Neural progenitor cell (in vitro differentiated cells): ENCODE results near the gene KRTAP9-7. TPM values are rescaled to one million over a fixed set of nuclear protein-coding genes. Genes with fewer than 3 reads are reported as not detected.
A peak's percentile ranks its signal among the peaks of the same experiment; 100 is the strongest.

Experiments used
- DNase-seq: peaks from one replicate; pipeline ENCODE4 v3.0.0-alpha.2; 2016; ENCODE audit warnings: low spot score
- H2AFZ ChIP-seq: fragments of 200-600 bp; sonication (generic); replicated peaks from 2 replicates; pipeline ENCODE4 v1.6.1; 2016; ENCODE audit warnings: antibody characterized with exemption
- H3F3A ChIP-seq: fragments of 200-600 bp; sonication (generic); 2 replicates; pipeline ENCODE4 v1.6.1; 2016; ENCODE audit warnings: antibody characterized with exemption, low read depth
- H3K27ac ChIP-seq: fragments of 200-600 bp; sonication (generic); 2 replicates; pipeline ENCODE4 v1.5.1; 2016; ENCODE audit warnings: mild to moderate bottlenecking
- H3K27me3 ChIP-seq: fragments of 200-600 bp; sonication (generic); 2 replicates; pipeline ENCODE4 v1.6.1; 2016; ENCODE audit warnings: mild to moderate bottlenecking, moderate library complexity
- H3K36me3 ChIP-seq: fragments of 200-600 bp; sonication (generic); 2 replicates; pipeline ENCODE4 v1.5.1; 2016
- H3K4me1 ChIP-seq: fragments of 200-600 bp; sonication (generic); 2 replicates; pipeline ENCODE4 v1.6.1; 2016; ENCODE audit warnings: mixed run types
- H3K4me2 ChIP-seq: fragments of 200-600 bp; sonication (generic); 2 replicates; pipeline ENCODE4 v1.6.1; 2016
- H3K4me3 ChIP-seq: fragments of 200-600 bp; sonication (generic); 2 replicates; pipeline ENCODE4 v1.5.1; 2016
- H3K79me2 ChIP-seq: fragments of 200-600 bp; sonication (generic); 2 replicates; pipeline ENCODE4 v1.6.1; 2016; ENCODE audit warnings: low read depth
- H3K9ac ChIP-seq: fragments of 200-600 bp; sonication (generic); 2 replicates; pipeline ENCODE4 v1.6.1; 2016
- H3K9me3 ChIP-seq: fragments of 200-600 bp; sonication (generic); 2 replicates; pipeline ENCODE4 v1.5.1; 2016; ENCODE audit warnings: low read depth
- H4K20me1 ChIP-seq: fragments of 200-600 bp; sonication (generic); 2 replicates; pipeline ENCODE4 v1.6.1; 2016; ENCODE audit warnings: low read depth
- H3K27ac Mint-ChIP-seq: 3 replicates; pipeline ENCODE4 v1.8.0; 2021; ENCODE audit warnings: mixed read lengths
- H3K27me3 Mint-ChIP-seq: 2 replicates; pipeline ENCODE4 v1.8.0; 2022; ENCODE audit warnings: low read depth, mild to moderate bottlenecking, inconsistent platforms, moderate library complexity, mixed read lengths; ENCODE audit not compliant: insufficient read depth
- H3K36me3 Mint-ChIP-seq: 3 replicates; pipeline ENCODE4 v1.8.0; 2021; ENCODE audit warnings: mixed read lengths
- H3K4me1 Mint-ChIP-seq: 3 replicates; pipeline ENCODE4 v1.8.0; 2021; ENCODE audit warnings: mixed read lengths
- H3K4me3 Mint-ChIP-seq: 3 replicates; pipeline ENCODE4 v1.8.0; 2021; ENCODE audit warnings: mild to moderate bottlenecking, moderate library complexity, mixed read lengths
- H3K9me3 Mint-ChIP-seq: 3 replicates; pipeline ENCODE4 v1.8.0; 2020; ENCODE audit warnings: mixed read lengths
- CTCF ChIP-seq: fragments of 200-600 bp; sonication (generic); IDR thresholded peaks from 2 replicates; pipeline ENCODE4 v1.5.1; 2017; ENCODE audit warnings: antibody characterized with exemption, mild to moderate bottlenecking
- EZH2 ChIP-seq: fragments of 200-600 bp; sonication (generic); IDR thresholded peaks from 2 replicates; pipeline ENCODE4 v1.6.1; 2017; ENCODE audit warnings: antibody characterized with exemption, mild to moderate bottlenecking, moderate library complexity
- EZH2phosphoT487 ChIP-seq: fragments of 200-600 bp; sonication (generic); IDR thresholded peaks from 2 replicates; pipeline ENCODE4 v1.6.1; 2017; ENCODE audit warnings: antibody characterized with exemption
- total RNA-seq: library from RNA; depleted of rRNA; stranded (reverse); fragments of >200 nt; gene quantifications from 2 replicates; pipeline ENCODE4 v1.2.3, GENCODE V29; 2015; ENCODE audit warnings: low replicate concordance

The KRTAP9-7 gene
- total RNA-seq, 1 donor from 2014 or later = not detected

DNA sequence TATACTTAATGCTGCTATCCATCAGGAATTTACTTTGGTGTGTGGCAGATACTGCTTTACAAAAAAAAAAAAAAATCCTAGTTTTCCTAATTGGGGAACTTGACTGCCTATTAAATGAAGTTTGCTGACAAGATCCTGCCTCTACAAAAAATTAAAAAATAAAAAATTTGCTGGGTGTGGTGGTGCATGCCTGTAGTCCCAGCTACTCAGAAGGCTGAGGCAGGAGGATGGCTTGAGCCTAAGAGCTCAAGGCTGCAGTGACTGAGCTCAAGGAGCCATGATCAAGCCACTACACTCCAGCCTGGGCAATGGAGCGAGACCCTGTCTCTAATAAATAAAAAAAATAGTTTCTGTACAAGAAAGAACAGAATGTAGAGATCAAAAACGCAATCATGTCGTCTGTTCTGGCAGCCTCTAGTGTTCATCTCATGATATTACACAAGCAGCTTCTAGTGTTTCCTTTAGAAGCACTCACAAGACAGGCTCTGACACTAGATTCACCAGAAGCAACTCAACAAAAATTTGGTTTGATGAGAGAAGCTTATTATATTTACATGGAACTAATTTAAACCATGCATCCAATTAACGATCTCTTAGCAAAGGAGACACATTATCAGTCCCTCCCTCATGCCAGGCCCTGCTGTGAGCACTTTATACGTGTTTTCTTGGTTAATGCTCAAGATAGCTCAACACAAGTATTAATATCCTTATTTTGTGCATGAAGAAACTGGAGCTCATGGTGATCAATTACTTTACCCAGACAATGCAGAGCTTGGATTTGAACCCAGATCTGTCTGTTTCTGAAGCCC, 46.8 kb downstream of the KRTAP9-7 start:
- H3K36me3 ChIP-seq = no peaks in the 10 kb centered on the region
- H3K4me3 ChIP-seq = no peak overlapping the region
- Mint-ChIP-seq H3K4me1 (no peaks in the 10 kb centered on the region), H3K36me3 (no peaks in the 10 kb centered on the region), H3K9me3 (peaks cover 4% of the 10 kb centered on the region), H3K27ac (no peak overlapping the region), H3K27me3 (peaks cover 3% of the 10 kb centered on the region), H3K4me3 (no peak overlapping the region)
- no peaks in the 10 kb centered on the region for H3K27me3 ChIP-seq
- H3K9ac ChIP-seq = no peak overlapping the region
- no peaks in the 10 kb centered on the region for H3K4me1 ChIP-seq
- H3K4me2 ChIP-seq = no peak overlapping the region
- TF ChIP-seq EZH2phosphoT487 (no peak), CTCF (peak; percentile 70), EZH2 (no peak)
- no peak overlapping the region for H3K27ac ChIP-seq
- H4K20me1 ChIP-seq = no peaks in the 10 kb centered on the region
- H3K79me2 ChIP-seq = no peaks in the 10 kb centered on the region
- DNase-seq = peak; percentile 44
- peak overlapping the region; percentile 45 for H2AFZ ChIP-seq
- H3K9me3 ChIP-seq = peaks cover 10% of the 10 kb centered on the region
- H3F3A ChIP-seq = no peaks in the 10 kb centered on the region

- Histone ChIP-seq H3F3A (no peaks in the 10 kb centered on the region), H3K27me3 (no peaks in the 10 kb centered on the region), H3K79me2 (no peaks in the 10 kb centered on the region), H3K9ac (no peak overlapping the region), H2AFZ (no peak overlapping the region), H3K27ac (no peak overlapping the region), H4K20me1 (no peaks in the 10 kb centered on the region), H3K9me3 (peaks cover 10% of the 10 kb centered on the region), H3K4me3 (no peak overlapping the region), H3K36me3 (no peaks in the 10 kb centered on the region), H3K4me2 (no peak overlapping the region), H3K4me1 (no peaks in the 10 kb centered on the region)
- H3K4me3 Mint-ChIP-seq = no peak overlapping the region
- H3K27ac Mint-ChIP-seq = peak overlapping the region; percentile 59
- TF ChIP-seq EZH2 (no peak), CTCF (no peak), EZH2phosphoT487 (no peak)
- no peak for DNase-seq
- no peaks in the 10 kb centered on the region for H3K4me1 Mint-ChIP-seq
- H3K9me3 Mint-ChIP-seq = peaks cover 4% of the 10 kb centered on the region
- peaks cover 3% of the 10 kb centered on the region for H3K27me3 Mint-ChIP-seq
- H3K36me3 Mint-ChIP-seq = no peaks in the 10 kb centered on the region
Observed at GRCh38 chr17:41322903-41323895, 47.7 kb downstream of the KRTAP9-7 start.

GRCh38 chr17:41324180-41325075, 48.9 kb downstream of the KRTAP9-7 start:
- Mint-ChIP-seq H3K4me3 (peak overlapping the region; percentile 35), H3K36me3 (no peaks in the 10 kb centered on the region), H3K27ac (no peak overlapping the region), H3K4me1 (no peaks in the 10 kb centered on the region), H3K27me3 (peaks cover 3% of the 10 kb centered on the region), H3K9me3 (peaks cover 4% of the 10 kb centered on the region)
- Histone ChIP-seq H3K4me3 (no peak overlapping the region), H3F3A (no peaks in the 10 kb centered on the region), H3K9ac (no peak overlapping the region), H3K4me1 (no peaks in the 10 kb centered on the region), H3K9me3 (peaks cover 9% of the 10 kb centered on the region), H4K20me1 (no peaks in the 10 kb centered on the region), H3K27ac (no peak overlapping the region), H3K36me3 (no peaks in the 10 kb centered on the region), H3K4me2 (no peak overlapping the region), H3K79me2 (no peaks in the 10 kb centered on the region), H3K27me3 (no peaks in the 10 kb centered on the region), H2AFZ (no peak overlapping the region)
- peak; percentile 60 for DNase-seq
- TF ChIP-seq EZH2phosphoT487 = no peak
- TF ChIP-seq CTCF = peak; percentile 49
